Rectal smooth muscle tissue (tissue), 1 donor: ENCODE data around the gene BHLHA9.
A peak's percentile ranks its signal among the peaks of the same experiment; 100 is the strongest.

Experiments
- H3K27ac ChIP-seq: one replicate; pipeline ENCODE4 v1.7.0; 2013; ENCODE audit warnings: low read depth, low read length, inconsistent platforms
- H3K27me3 ChIP-seq: one replicate; pipeline ENCODE4 v1.7.0; 2013; ENCODE audit warnings: low read length; ENCODE audit not compliant: control insufficient read depth, insufficient read depth
- H3K36me3 ChIP-seq: one replicate; pipeline ENCODE4 v1.7.0; 2013; ENCODE audit warnings: low read length; ENCODE audit not compliant: control insufficient read depth, insufficient read depth
- H3K4me1 ChIP-seq: one replicate; pipeline ENCODE4 v1.7.0; 2013; ENCODE audit warnings: low read length; ENCODE audit not compliant: control insufficient read depth, insufficient read depth
- H3K4me3 ChIP-seq: one replicate; pipeline ENCODE4 v1.7.0; 2013; ENCODE audit warnings: low read length
- H3K9ac ChIP-seq: one replicate; pipeline ENCODE4 v1.7.0; 2013; ENCODE audit warnings: low read length

Gene BHLHA9

GRCh38 chr17:1270210-1271029, at the start of gene BHLHA9:
Gene BHLHA9 (plus strand): TSS chr17:1270444. CDS start chr17:1270564, 120 bp downstream.
- H3K9ac ChIP-seq: no peak within 1 kb of the TSS
- no peaks in the 10 kb centered on the region for H3K4me1 ChIP-seq
- peaks cover 31% of the 10 kb centered on the region for H3K27me3 ChIP-seq
- H3K27ac ChIP-seq: no peak within 1 kb of the TSS
- no peak within 1 kb of the TSS for H3K4me3 ChIP-seq
- H3K36me3 ChIP-seq: no peaks in the 10 kb centered on the region

GRCh38 chr17:1221209-1221608, 49.0 kb upstream of the BHLHA9 start:
- Histone ChIP-seq H3K9ac (no peak overlapping the region), H3K27ac (no peak overlapping the region), H3K4me3 (no peak overlapping the region), H3K4me1 (no peaks in the 10 kb centered on the region), H3K36me3 (no peaks in the 10 kb centered on the region), H3K27me3 (peaks cover 4% of the 10 kb centered on the region)

- H3K27ac ChIP-seq: no peak overlapping the region
- no peak overlapping the region for H3K4me3 ChIP-seq
- no peaks in the 10 kb centered on the region for H3K4me1 ChIP-seq
- H3K36me3 ChIP-seq: no peaks in the 10 kb centered on the region
- H3K27me3 ChIP-seq: no peaks in the 10 kb centered on the region
- no peak overlapping the region for H3K9ac ChIP-seq
Measured at GRCh38 chr17:1222321-1222720, 47.9 kb upstream of the BHLHA9 start.

GRCh38 chr17:1223662-1224061, 46.6 kb upstream of the BHLHA9 start:
- H3K36me3 ChIP-seq: no peaks in the 10 kb centered on the region
- H3K27me3 ChIP-seq: peaks cover 2% of the 10 kb centered on the region
- H3K4me3 ChIP-seq: no peak overlapping the region
- no peaks in the 10 kb centered on the region for H3K4me1 ChIP-seq
- no peak overlapping the region for H3K27ac ChIP-seq
- H3K9ac ChIP-seq: no peak overlapping the region

GRCh38 chr17:1224330-1224729, 45.9 kb upstream of the BHLHA9 start:
- Histone ChIP-seq H3K27me3 (peaks cover 2% of the 10 kb centered on the region), H3K9ac (no peak overlapping the region), H3K4me1 (no peaks in the 10 kb centered on the region), H3K27ac (no peak overlapping the region), H3K4me3 (no peak overlapping the region), H3K36me3 (no peaks in the 10 kb centered on the region)

GRCh38 chr17:1226308-1226707, 43.9 kb upstream of the BHLHA9 start:
- Histone ChIP-seq H3K4me1 (no peaks in the 10 kb centered on the region), H3K27me3 (peaks cover 2% of the 10 kb centered on the region), H3K9ac (no peak overlapping the region), H3K4me3 (no peak overlapping the region), H3K27ac (no peak overlapping the region), H3K36me3 (no peaks in the 10 kb centered on the region)

GRCh38 chr17:1227365-1227764, 42.9 kb upstream of the BHLHA9 start:
- Histone ChIP-seq H3K9ac (no peak overlapping the region), H3K4me3 (peak overlapping the region; percentile 52), H3K4me1 (no peaks in the 10 kb centered on the region), H3K27ac (no peak overlapping the region), H3K36me3 (no peaks in the 10 kb centered on the region), H3K27me3 (peaks cover 2% of the 10 kb centered on the region)

GRCh38 chr17:1227917-1228780, 42.1 kb upstream of the BHLHA9 start:
- H3K36me3 ChIP-seq: no peaks in the 10 kb centered on the region
- H3K4me3 ChIP-seq: peak overlapping the region; percentile 52
- H3K27me3 ChIP-seq: peaks cover 2% of the 10 kb centered on the region
- no peak overlapping the region for H3K27ac ChIP-seq
- no peaks in the 10 kb centered on the region for H3K4me1 ChIP-seq
- H3K9ac ChIP-seq: no peak overlapping the region

GRCh38 chr17:1228781-1229348, 41.4 kb upstream of the BHLHA9 start:
- no peaks in the 10 kb centered on the region for H3K4me1 ChIP-seq
- peak overlapping the region; percentile 63 for H3K4me3 ChIP-seq
- H3K9ac ChIP-seq: no peak overlapping the region
- H3K27me3 ChIP-seq: peaks cover 2% of the 10 kb centered on the region
- no peak overlapping the region for H3K27ac ChIP-seq
- H3K36me3 ChIP-seq: no peaks in the 10 kb centered on the region

GRCh38 chr17:1229349-1229899, 40.8 kb upstream of the BHLHA9 start:
- no peaks in the 10 kb centered on the region for H3K36me3 ChIP-seq
- H3K4me3 ChIP-seq: peak overlapping the region; percentile 63
- H3K27ac ChIP-seq: no peak overlapping the region
- peaks cover 2% of the 10 kb centered on the region for H3K27me3 ChIP-seq
- no peak overlapping the region for H3K9ac ChIP-seq
- no peaks in the 10 kb centered on the region for H3K4me1 ChIP-seq

GRCh38 chr17:1229900-1230501, 40.2 kb upstream of the BHLHA9 start:
- H3K27me3 ChIP-seq: peaks cover 2% of the 10 kb centered on the region
- H3K27ac ChIP-seq: no peak overlapping the region
- no peak overlapping the region for H3K9ac ChIP-seq
- no peaks in the 10 kb centered on the region for H3K36me3 ChIP-seq
- H3K4me1 ChIP-seq: no peaks in the 10 kb centered on the region
- peak overlapping the region; percentile 54 for H3K4me3 ChIP-seq

- no peak overlapping the region for H3K9ac ChIP-seq
- H3K36me3 ChIP-seq: no peaks in the 10 kb centered on the region
- H3K4me3 ChIP-seq: no peak overlapping the region
- H3K27me3 ChIP-seq: peaks cover 2% of the 10 kb centered on the region
- no peaks in the 10 kb centered on the region for H3K4me1 ChIP-seq
- H3K27ac ChIP-seq: no peak overlapping the region
Measured at GRCh38 chr17:1231456-1231855, 38.8 kb upstream of the BHLHA9 start.
